ENCODE data around the gene KRTAP9-7.
A peak's percentile ranks its signal among the peaks of the same experiment; 100 is the strongest.

KRTAP9-7 gene

DNA sequence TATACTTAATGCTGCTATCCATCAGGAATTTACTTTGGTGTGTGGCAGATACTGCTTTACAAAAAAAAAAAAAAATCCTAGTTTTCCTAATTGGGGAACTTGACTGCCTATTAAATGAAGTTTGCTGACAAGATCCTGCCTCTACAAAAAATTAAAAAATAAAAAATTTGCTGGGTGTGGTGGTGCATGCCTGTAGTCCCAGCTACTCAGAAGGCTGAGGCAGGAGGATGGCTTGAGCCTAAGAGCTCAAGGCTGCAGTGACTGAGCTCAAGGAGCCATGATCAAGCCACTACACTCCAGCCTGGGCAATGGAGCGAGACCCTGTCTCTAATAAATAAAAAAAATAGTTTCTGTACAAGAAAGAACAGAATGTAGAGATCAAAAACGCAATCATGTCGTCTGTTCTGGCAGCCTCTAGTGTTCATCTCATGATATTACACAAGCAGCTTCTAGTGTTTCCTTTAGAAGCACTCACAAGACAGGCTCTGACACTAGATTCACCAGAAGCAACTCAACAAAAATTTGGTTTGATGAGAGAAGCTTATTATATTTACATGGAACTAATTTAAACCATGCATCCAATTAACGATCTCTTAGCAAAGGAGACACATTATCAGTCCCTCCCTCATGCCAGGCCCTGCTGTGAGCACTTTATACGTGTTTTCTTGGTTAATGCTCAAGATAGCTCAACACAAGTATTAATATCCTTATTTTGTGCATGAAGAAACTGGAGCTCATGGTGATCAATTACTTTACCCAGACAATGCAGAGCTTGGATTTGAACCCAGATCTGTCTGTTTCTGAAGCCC, 46.8 kb downstream of the KRTAP9-7 start:
- TF ChIP-seq ZBTB7A (IDR thresholded peaks at IDR 0.05; ENCODE audit: low read depth) (no peak), RAD21 (IDR thresholded peaks at IDR 0.05; ENCODE audit: low read depth) (peak; percentile 69), YY1 (IDR thresholded peaks at IDR 0.05; ENCODE audit: low read depth) (no peak), NFIC (IDR thresholded peaks at IDR 0.05) (no peak)
- TF ChIP-seq, protein P1, sequence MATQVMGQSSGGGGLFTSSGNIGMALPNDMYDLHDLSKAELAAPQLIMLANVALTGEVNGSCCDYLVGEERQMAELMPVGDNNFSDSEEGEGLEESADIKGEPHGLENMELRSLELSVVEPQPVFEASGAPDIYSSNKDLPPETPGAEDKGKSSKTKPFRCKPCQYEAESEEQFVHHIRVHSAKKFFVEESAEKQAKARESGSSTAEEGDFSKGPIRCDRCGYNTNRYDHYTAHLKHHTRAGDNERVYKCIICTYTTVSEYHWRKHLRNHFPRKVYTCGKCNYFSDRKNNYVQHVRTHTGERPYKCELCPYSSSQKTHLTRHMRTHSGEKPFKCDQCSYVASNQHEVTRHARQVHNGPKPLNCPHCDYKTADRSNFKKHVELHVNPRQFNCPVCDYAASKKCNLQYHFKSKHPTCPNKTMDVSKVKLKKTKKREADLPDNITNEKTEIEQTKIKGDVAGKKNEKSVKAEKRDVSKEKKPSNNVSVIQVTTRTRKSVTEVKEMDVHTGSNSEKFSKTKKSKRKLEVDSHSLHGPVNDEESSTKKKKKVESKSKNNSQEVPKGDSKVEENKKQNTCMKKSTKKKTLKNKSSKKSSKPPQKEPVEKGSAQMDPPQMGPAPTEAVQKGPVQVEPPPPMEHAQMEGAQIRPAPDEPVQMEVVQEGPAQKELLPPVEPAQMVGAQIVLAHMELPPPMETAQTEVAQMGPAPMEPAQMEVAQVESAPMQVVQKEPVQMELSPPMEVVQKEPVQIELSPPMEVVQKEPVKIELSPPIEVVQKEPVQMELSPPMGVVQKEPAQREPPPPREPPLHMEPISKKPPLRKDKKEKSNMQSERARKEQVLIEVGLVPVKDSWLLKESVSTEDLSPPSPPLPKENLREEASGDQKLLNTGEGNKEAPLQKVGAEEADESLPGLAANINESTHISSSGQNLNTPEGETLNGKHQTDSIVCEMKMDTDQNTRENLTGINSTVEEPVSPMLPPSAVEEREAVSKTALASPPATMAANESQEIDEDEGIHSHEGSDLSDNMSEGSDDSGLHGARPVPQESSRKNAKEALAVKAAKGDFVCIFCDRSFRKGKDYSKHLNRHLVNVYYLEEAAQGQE (IDR thresholded peaks at IDR 0.05; ENCODE audit: low read depth), result no peak
- TF ChIP-seq, protein P2, sequence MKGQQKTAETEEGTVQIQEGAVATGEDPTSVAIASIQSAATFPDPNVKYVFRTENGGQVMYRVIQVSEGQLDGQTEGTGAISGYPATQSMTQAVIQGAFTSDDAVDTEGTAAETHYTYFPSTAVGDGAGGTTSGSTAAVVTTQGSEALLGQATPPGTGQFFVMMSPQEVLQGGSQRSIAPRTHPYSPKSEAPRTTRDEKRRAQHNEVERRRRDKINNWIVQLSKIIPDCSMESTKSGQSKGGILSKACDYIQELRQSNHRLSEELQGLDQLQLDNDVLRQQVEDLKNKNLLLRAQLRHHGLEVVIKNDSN (IDR thresholded peaks at IDR 0.05), result no peak
- TF ChIP-seq, protein P3, sequence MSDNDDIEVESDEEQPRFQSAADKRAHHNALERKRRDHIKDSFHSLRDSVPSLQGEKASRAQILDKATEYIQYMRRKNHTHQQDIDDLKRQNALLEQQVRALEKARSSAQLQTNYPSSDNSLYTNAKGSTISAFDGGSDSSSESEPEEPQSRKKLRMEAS (IDR thresholded peaks at IDR 0.05), result no peak

DNA sequence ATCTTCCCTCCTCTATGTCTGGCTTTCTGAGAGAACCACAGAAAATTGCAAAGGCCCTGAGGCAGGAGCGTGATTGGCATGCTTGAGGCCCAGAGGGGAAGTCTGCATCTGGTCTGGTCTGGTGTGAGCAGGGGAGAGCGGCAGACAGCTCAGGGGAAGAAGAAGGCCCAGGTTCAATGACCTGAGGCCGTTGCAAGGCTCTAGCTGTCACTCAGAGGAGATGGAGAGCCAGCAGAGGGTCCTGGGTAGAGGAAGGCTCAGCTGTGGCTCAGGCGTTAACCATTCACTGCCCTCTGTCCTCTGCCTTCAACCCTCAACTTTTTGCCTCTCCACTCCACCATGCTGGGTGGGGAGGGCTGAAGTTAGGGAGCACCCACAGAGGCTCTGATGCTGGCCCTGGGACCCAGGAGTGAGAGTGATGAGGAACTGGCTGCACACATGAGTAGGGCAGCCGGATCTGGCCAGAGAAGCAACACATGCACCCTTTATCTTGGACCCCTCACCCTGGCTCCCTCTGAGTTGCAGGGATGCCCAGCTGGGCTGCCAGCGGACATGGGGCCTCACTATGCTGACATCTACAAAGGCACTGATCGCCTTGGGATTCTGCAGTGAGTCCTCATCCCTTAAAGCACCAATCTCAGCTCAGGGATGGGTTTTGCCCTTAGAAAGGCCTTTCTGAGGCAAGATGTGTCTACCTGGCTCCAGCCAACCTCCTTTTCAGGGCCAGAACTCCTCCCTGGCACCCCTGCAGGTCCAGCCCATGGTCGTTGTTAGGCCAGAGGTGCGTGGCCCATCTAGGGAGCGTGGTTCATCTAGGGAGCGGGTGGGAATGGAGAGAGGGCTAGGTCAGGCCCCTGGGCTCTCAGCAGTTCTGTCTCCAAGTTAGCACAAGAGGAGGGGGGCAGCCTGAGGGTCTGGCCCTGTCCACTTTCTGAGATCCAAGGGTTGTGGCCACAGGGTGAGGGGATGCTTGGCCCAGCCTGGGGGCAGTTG, 47.7 kb downstream of the KRTAP9-7 start:
- TF ChIP-seq ZBTB7A (IDR thresholded peaks at IDR 0.05; ENCODE audit: low read depth), result no peak
- TF ChIP-seq TAF1 (IDR thresholded peaks at IDR 0.05; ENCODE audit: low read depth), result no peak

DNA sequence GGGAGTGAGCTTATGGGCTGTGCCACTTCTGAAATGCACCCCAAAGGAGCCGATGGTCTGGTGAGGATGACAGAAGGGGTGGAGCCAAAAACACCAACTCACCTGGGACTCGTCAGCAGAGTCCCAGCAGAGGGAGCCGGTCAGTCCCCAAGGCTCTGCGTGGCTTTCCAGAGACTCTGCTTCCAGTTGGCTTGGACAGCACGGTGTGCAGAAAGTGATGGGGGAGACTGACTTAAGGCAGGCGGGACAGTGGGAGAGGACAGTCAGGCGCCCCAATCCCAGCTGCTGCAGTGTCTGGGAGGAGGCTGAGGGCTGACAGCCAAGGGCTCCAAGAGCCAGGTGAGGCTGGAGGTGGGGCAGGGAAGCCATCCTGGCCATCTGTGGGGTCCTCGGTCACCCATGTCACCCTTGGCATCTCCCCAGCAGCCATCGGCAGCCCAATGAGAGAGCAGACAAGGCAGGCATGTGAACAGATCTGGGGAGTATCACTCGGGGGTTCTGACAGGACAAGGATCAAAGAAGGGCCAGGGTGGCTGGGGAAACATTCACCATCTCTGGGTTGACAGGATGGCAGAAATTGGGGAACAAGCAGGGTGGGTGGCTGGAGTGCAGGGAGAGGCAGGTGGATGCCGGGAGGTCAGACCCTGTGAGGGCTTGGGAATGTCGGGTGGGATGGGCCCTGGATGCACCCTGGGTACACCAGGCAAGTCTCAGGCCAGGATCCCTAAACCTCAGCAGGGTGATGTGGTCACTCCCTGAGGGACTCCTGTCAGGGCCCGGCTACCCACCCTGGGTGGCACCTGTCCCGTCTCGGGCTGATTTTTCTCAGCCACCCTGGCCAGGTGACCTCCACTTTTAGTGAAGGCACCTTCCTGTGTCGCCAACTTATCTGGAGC, 48.9 kb downstream of the KRTAP9-7 start:
- TF ChIP-seq FOXM1 (IDR thresholded peaks at IDR 0.05; ENCODE audit: borderline replicate concordance, low read depth) (no peak), CREB1 (IDR thresholded peaks at IDR 0.05; ENCODE audit: low read depth) (no peak), TCF12 (IDR thresholded peaks at IDR 0.05; ENCODE audit: low read depth) (no peak), RAD21 (IDR thresholded peaks at IDR 0.05; ENCODE audit: low read depth) (peak; percentile 47), TAF1 (IDR thresholded peaks at IDR 0.05; ENCODE audit: low read depth) (no peak)
- TF ChIP-seq, protein P3 (IDR thresholded peaks at IDR 0.05), result no peak

DNA sequence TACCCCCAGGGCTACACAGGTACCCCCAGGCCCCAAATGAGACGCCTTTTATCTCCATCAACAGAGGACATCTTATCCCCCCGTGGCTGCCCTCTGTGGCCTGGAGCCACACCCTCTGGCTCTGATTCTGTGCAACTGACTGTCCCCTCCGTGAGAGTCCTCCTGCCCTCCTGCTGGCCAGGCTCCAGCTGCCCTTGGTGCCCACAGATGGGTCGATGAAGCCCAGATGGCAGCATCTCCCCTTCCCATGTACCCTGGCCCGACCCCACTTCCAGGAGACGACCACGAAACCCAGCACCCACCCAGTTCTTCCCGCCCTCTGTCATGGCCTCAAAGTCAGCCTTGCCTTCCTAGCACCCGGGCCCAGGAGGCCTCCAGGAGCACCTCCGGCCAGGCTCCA, 49.6 kb downstream of the KRTAP9-7 start:
- TF ChIP-seq TCF12 (IDR thresholded peaks at IDR 0.05; ENCODE audit: low read depth), result no peak
- TF ChIP-seq, protein P3 (IDR thresholded peaks at IDR 0.05), result no peak
- no peak for TF ChIP-seq FOXM1 (IDR thresholded peaks at IDR 0.05; ENCODE audit: borderline replicate concordance, low read depth)
- TF ChIP-seq, protein P2 (IDR thresholded peaks at IDR 0.05), result no peak
- no peak for TF ChIP-seq TEAD4 (IDR thresholded peaks at IDR 0.05)
- no peak for TF ChIP-seq CREB1 (IDR thresholded peaks at IDR 0.05; ENCODE audit: low read depth)
- TF ChIP-seq YY1 (IDR thresholded peaks at IDR 0.05; ENCODE audit: low read depth), result no peak
- TF ChIP-seq, protein P1 (IDR thresholded peaks at IDR 0.05; ENCODE audit: low read depth), result no peak
- no peak for TF ChIP-seq RAD21 (IDR thresholded peaks at IDR 0.05; ENCODE audit: low read depth)
- no peak for TF ChIP-seq EP300 (IDR thresholded peaks at IDR 0.05; ENCODE audit: borderline replicate concordance)
- TF ChIP-seq ZBTB7A (IDR thresholded peaks at IDR 0.05; ENCODE audit: low read depth), result no peak
- TF ChIP-seq TAF1 (IDR thresholded peaks at IDR 0.05; ENCODE audit: low read depth), result no peak
- no peak for TF ChIP-seq CEBPB (IDR thresholded peaks at IDR 0.05)
- no peak for TF ChIP-seq EGR1 (IDR thresholded peaks at IDR 0.05)
- no peak for TF ChIP-seq NFIC (IDR thresholded peaks at IDR 0.05)

Data from Ishikawa (cell line).